Hematopoietic multipotent progenitor cell (in vitro differentiated cells): Measurements from ENCODE around the gene UGT1A6. TPM values are rescaled to one million over a fixed set of nuclear protein-coding genes. Genes with fewer than 3 reads are reported as not detected.

Experiments
- DNase-seq, 3 donors: peaks; one replicate each; pipeline ENCODE4 v3.0.0-alpha.2; 2011 to 2015; ENCODE audit warnings: low read depth in 2 of 3, low spot score in 2 of 3
- total RNA-seq: library from RNA; depleted of rRNA; stranded (reverse); fragments of >200 nt; gene quantifications from one replicate; pipeline ENCODE4 v1.2.3, GENCODE V29; 2012

UGT1A6 gene
- total RNA-seq, 1 donor: 0.27 TPM

GRCh38 chr2:233817361-233817911, 124.7 kb downstream of the UGT1A6 start:
- DNase-seq: no peak

GRCh38 chr2:233817995-233818638, 125.4 kb downstream of the UGT1A6 start:
- no peak for DNase-seq

GRCh38 chr2:233818639-233819621, 126.2 kb downstream of the UGT1A6 start:
- DNase-seq: no peak

- DNase-seq: no peak
These were observed 127.4 kb downstream of the UGT1A6 start for GRCh38 chr2:233819884-233820773.

- no peak for DNase-seq
These were observed 128.1 kb downstream of the UGT1A6 start for GRCh38 chr2:233820774-233821105.

GRCh38 chr2:233821196-233821595, 128.5 kb downstream of the UGT1A6 start:
- no peak for DNase-seq

GRCh38 chr2:233821709-233822100, 129.0 kb downstream of the UGT1A6 start:
- no peak for DNase-seq

GRCh38 chr2:233822101-233822771, 129.5 kb downstream of the UGT1A6 start:
- no peak for DNase-seq

Other genes starting within 250 kb of the UGT1A6 start
- 13.2 TPM for gene USP40, start 126.1 kb upstream of the UGT1A6 start, total RNA-seq
- gene UGT1A8, start 75.3 kb upstream of the UGT1A6 start, total RNA-seq: under 0.01 TPM
- gene UGT1A10, start 56.4 kb upstream of the UGT1A6 start, total RNA-seq: under 0.01 TPM
- under 0.01 TPM for gene UGT1A9, start 21.0 kb upstream of the UGT1A6 start, total RNA-seq
- gene UGT1A7, start 11.0 kb upstream of the UGT1A6 start, total RNA-seq: not detected
- gene UGT1A5, start 20.0 kb downstream of the UGT1A6 start, total RNA-seq: not detected
- not detected for gene UGT1A4, start 25.8 kb downstream of the UGT1A6 start, total RNA-seq
- not detected for gene UGT1A3, start 36.2 kb downstream of the UGT1A6 start, total RNA-seq
- not detected for gene UGT1A1, start 67.4 kb downstream of the UGT1A6 start, total RNA-seq
- gene MROH2A, start 85.4 kb downstream of the UGT1A6 start, total RNA-seq: not detected
- gene HJURP, start 161.6 kb downstream of the UGT1A6 start, total RNA-seq: 1.9 TPM
- gene TRPM8, start 224.5 kb downstream of the UGT1A6 start, total RNA-seq: not detected